Liver (tissue), 9 donors: Measurements from ENCODE around the gene LSR. TPM values are rescaled to one million over a fixed set of nuclear protein-coding genes. Genes with fewer than 3 reads are reported as not detected.

Experiments
- DNase-seq: peaks from one replicate; pipeline ENCODE4 v3.0.0-alpha.2; 2017; ENCODE audit warnings: low spot score
- H3K27ac ChIP-seq, 2 donors: one replicate each; pipeline ENCODE4 v1.7.0; 2013; ENCODE audit warnings: inconsistent platforms in 2 of 2, low read length in 2 of 2, control low read depth in 1 of 2, low read depth in 1 of 2, mild to moderate bottlenecking in 1 of 2
- H3K27me3 ChIP-seq, 4 donors: one replicate each; pipeline versions ENCODE4 v1.6.1 to v1.7.0; 2013; ENCODE audit warnings: low read length in 3 of 4, inconsistent platforms in 1 of 4, mild to moderate bottlenecking in 1 of 4, moderate library complexity in 1 of 4; ENCODE audit not compliant: control insufficient read depth in 4 of 4, insufficient read depth in 4 of 4
- H3K36me3 ChIP-seq, 4 donors: one replicate each; pipeline versions ENCODE4 v1.6.1 to v1.7.0; 2013; ENCODE audit warnings: low read length in 3 of 4, mild to moderate bottlenecking in 3 of 4, low read depth in 1 of 4, moderate library complexity in 1 of 4; ENCODE audit not compliant: control insufficient read depth in 4 of 4, insufficient read depth in 3 of 4
- H3K4me1 ChIP-seq, 4 donors: one replicate each; pipeline versions ENCODE4 v1.6.1 to v1.7.0; 2013; ENCODE audit warnings: low read length in 3 of 4, mild to moderate bottlenecking in 3 of 4, moderate library complexity in 1 of 4; ENCODE audit not compliant: control insufficient read depth in 4 of 4, insufficient read depth in 4 of 4
- H3K4me3 ChIP-seq, 3 donors: one replicate each; pipeline versions ENCODE4 v1.6.1 to v1.7.0; 2013; ENCODE audit warnings: low read length in 3 of 3, control low read depth in 1 of 3, low read depth in 1 of 3, mild to moderate bottlenecking in 1 of 3
- H3K9ac ChIP-seq, 2 donors: one replicate each; pipeline ENCODE4 v1.7.0; 2013; ENCODE audit warnings: low read length in 2 of 2, mild to moderate bottlenecking in 2 of 2, moderate library complexity in 2 of 2, control low read depth in 1 of 2, low read depth in 1 of 2
- H3K9me3 ChIP-seq, 4 donors: one replicate each; pipeline versions ENCODE4 v1.6.1 to v1.7.0; 2013; ENCODE audit warnings: low read length in 3 of 4; ENCODE audit not compliant: control insufficient read depth in 4 of 4
- ATF3 ChIP-seq: IDR thresholded peaks from 2 replicates; pipeline ENCODE4 v1.6.1; 2016; ENCODE audit warnings: antibody characterized with exemption
- CTCF ChIP-seq: fragments of 150-350 bp; IDR thresholded peaks from 2 replicates; pipeline ENCODE4 v1.5.1; 2017; ENCODE audit warnings: improper control_type of control experiment, low read depth, low read length; ENCODE audit not compliant: missing input control
- EGR1 ChIP-seq, 2 donors: IDR thresholded peaks; 2 replicates each; pipeline ENCODE4 v1.6.1; 2016 to 2018; ENCODE audit warnings: antibody characterized with exemption in 2 of 2, low read depth in 2 of 2
- FOXA2 ChIP-seq: IDR thresholded peaks from 2 replicates; pipeline ENCODE4 v1.6.1; 2016; ENCODE audit warnings: antibody characterized with exemption
- GABPA ChIP-seq, 2 donors: IDR thresholded peaks in 1 of 2; conservative IDR thresholded peaks in 1 of 2; 2 replicates each; pipeline ENCODE4 v1.6.1; 2016; ENCODE audit warnings: antibody characterized with exemption in 2 of 2, mild to moderate bottlenecking in 1 of 2, moderate library complexity in 1 of 2
- HNF4A ChIP-seq, 2 donors: conservative IDR thresholded peaks; 2 replicates each; pipeline ENCODE4 v1.6.1; 2016; ENCODE audit warnings: antibody characterized with exemption in 2 of 2, mild to moderate bottlenecking in 2 of 2
- HNF4G ChIP-seq: IDR thresholded peaks from 2 replicates; pipeline ENCODE4 v1.6.1; 2016; ENCODE audit warnings: antibody characterized with exemption
- JUND ChIP-seq, 2 donors: IDR thresholded peaks; 2 replicates each; pipeline ENCODE4 v1.6.1; 2016; ENCODE audit warnings: antibody characterized with exemption in 2 of 2
- MAX ChIP-seq: IDR thresholded peaks from 2 replicates; pipeline ENCODE4 v1.6.1; 2016; ENCODE audit warnings: antibody characterized with exemption
- NR2F2 ChIP-seq: IDR thresholded peaks from 2 replicates; pipeline ENCODE4 v1.6.1; 2016; ENCODE audit warnings: antibody characterized with exemption
- RAD21 ChIP-seq, 2 donors: IDR thresholded peaks; 2 replicates each; pipeline ENCODE4 v1.6.1; 2016; ENCODE audit warnings: antibody characterized with exemption in 2 of 2, mild to moderate bottlenecking in 2 of 2
- REST ChIP-seq: IDR thresholded peaks from 2 replicates; pipeline ENCODE4 v1.6.1; 2016; ENCODE audit warnings: antibody characterized with exemption, mild to moderate bottlenecking
- RXRA ChIP-seq, 2 donors: IDR thresholded peaks; 2 replicates each; pipeline ENCODE4 v1.6.1; 2017 to 2018; ENCODE audit warnings: antibody characterized with exemption in 2 of 2, mild to moderate bottlenecking in 1 of 2
- SP1 ChIP-seq: IDR thresholded peaks from 2 replicates; pipeline ENCODE4 v1.6.1; 2018; ENCODE audit warnings: antibody characterized with exemption, mild to moderate bottlenecking
- TAF1 ChIP-seq: conservative IDR thresholded peaks from 2 replicates; pipeline ENCODE4 v1.6.1; 2016; ENCODE audit warnings: antibody characterized with exemption, mild to moderate bottlenecking
- YY1 ChIP-seq: IDR thresholded peaks from 2 replicates; pipeline ENCODE4 v1.6.1; 2016; ENCODE audit warnings: antibody characterized with exemption, mild to moderate bottlenecking
- ZBTB33 ChIP-seq: IDR thresholded peaks from 2 replicates; pipeline ENCODE4 v1.6.1; 2016; ENCODE audit warnings: antibody characterized with exemption
- WGBS: extraction: QIAGEN DNeasy Blood & Tissue Kit; methylation state at CpG from one replicate; pipeline ENCODE4 v1.1.7; 2013; 5-methylcytosine and 5-hydroxymethylcytosine counted together
- polyA plus RNA-seq, 2 donors: library from polyadenylated mRNA; stranded (reverse) in 1 of 2; unstranded in 1 of 2; fragments of 200-250 nt in 1 of 2; fragments of >200 nt in 1 of 2; fragmentation: Nextera tagmentation in 1 of 2; extraction: Ambion mirVana in 1 of 2; gene quantifications; one replicate each; pipeline versions ENCODE4 v1.2.1 to v1.2.3, GENCODE V29; 2013 to 2015
- total RNA-seq, 2 donors: library from RNA; depleted of rRNA; stranded (reverse); fragments of >200 nt; gene quantifications; one replicate each; pipeline ENCODE4 v1.2.3, GENCODE V29; 2014
- donor health status: healthy.
- donor health status: healthy.
- donor health status: healthy.
- donor health status: healthy.
- donor health status: healthy.

The LSR gene
- total and polyA plus RNA-seq, 4 donors = 33.7 to 150 (median 48.0) TPM

GRCh38 chr19:35225951-35226350 lies 22.9 kb upstream of the LSR start:
- TF ChIP-seq REST (no peak), CTCF (no peak), RXRA (IDR thresholded peaks at IDR 0.05) (no peak), GABPA (IDR thresholded peaks at IDR 0.05 in 1 of 2, conservative IDR thresholded peaks at IDR 0.05 in 1 of 2) (no peak), NR2F2 (no peak), TAF1 (no peak), JUND (IDR thresholded peaks at IDR 0.05) (no peak), EGR1 (IDR thresholded peaks at IDR 0.05; ENCODE audit: low read depth in 2 of 2) (no peak), HNF4G (no peak), ATF3 (no peak), SP1 (no peak), YY1 (no peak), HNF4A (conservative IDR thresholded peaks at IDR 0.05) (no peak)
- H3K27me3 ChIP-seq = no peaks in the 10 kb centered on the region
- H3K9me3 ChIP-seq = no peaks in the 10 kb centered on the region
- no peak for DNase-seq
- 98% methylated on average over 6 of the region's 6 CpGs for WGBS
- no peak overlapping the region for H3K4me3 ChIP-seq
- H3K27ac ChIP-seq = no peak overlapping the region
- H3K4me1 ChIP-seq = no peaks in the 10 kb centered on the region
- H3K9ac ChIP-seq = no peak overlapping the region
- no peaks in the 10 kb centered on the region for H3K36me3 ChIP-seq

GRCh38 chr19:35226748-35227147 lies 22.1 kb upstream of the LSR start:
- no peak for TF ChIP-seq RXRA (IDR thresholded peaks at IDR 0.05)
- TF ChIP-seq FOXA2 = no peak
- no peak for TF ChIP-seq HNF4A (conservative IDR thresholded peaks at IDR 0.05)
- no peak for TF ChIP-seq NR2F2
- no peak for TF ChIP-seq TAF1
- TF ChIP-seq CTCF = no peak
- TF ChIP-seq ZBTB33 = no peak
- no peak for TF ChIP-seq GABPA (IDR thresholded peaks at IDR 0.05 in 1 of 2, conservative IDR thresholded peaks at IDR 0.05 in 1 of 2)
- no peak for TF ChIP-seq RAD21 (IDR thresholded peaks at IDR 0.05)
- no peak for TF ChIP-seq MAX
- TF ChIP-seq YY1 = no peak
- no peak for TF ChIP-seq HNF4G
- TF ChIP-seq EGR1 (IDR thresholded peaks at IDR 0.05; ENCODE audit: low read depth in 2 of 2) = no peak
- no peak for TF ChIP-seq ATF3
- no peak for TF ChIP-seq SP1
- Histone ChIP-seq H3K4me1 (no peaks in the 10 kb centered on the region), H3K27ac (no peak overlapping the region), H3K4me3 (no peak overlapping the region), H3K9me3 (no peaks in the 10 kb centered on the region), H3K27me3 (no peaks in the 10 kb centered on the region), H3K36me3 (no peaks in the 10 kb centered on the region), H3K9ac (no peak overlapping the region)
- no peak for DNase-seq
- 90% methylated on average over 5 of the region's 5 CpGs for WGBS
